ENCODE measurements around the gene ATP10B.

The ATP10B gene

DNA sequence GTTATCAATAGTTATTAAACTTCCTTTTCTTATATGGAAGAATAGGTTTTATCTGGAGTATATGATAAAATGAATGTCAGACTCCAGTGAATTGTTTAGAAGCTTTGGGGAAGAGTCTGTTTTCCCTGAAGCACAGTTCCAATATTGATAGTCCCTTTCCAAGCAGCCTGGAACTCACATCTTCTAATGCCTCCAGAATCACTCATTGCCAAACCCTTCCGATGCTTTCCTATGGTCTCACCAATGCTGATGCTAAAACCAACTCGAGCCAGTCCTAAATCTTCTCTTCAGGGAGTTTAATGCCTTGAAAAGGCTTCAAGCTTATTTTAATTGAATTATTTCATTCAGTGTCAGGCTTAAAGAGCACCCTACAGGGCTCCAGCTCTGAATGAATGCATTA is 309.2 kb downstream of the ATP10B start:
- no peaks in the 10 kb centered on the region for H3K4me1 ChIP-seq (ENCODE audit: control insufficient read depth in 1 of 2, insufficient read depth in 2 of 2, low read length in 2 of 2)

GRCh38 chr5:160542281-160542680 is 309.7 kb downstream of the ATP10B start:
- Histone ChIP-seq H3K27ac (ENCODE audit: low read length) (no peak overlapping the region), H3K36me3 (ENCODE audit: control insufficient read depth in 1 of 2, insufficient read depth in 2 of 2, low read length in 2 of 2) (no peaks in the 10 kb centered on the region), H3K9me3 (ENCODE audit: control insufficient read depth in 1 of 2, low read length in 2 of 2) (no peaks in the 10 kb centered on the region), H3K4me1 (ENCODE audit: control insufficient read depth in 1 of 2, insufficient read depth in 2 of 2, low read length in 2 of 2) (no peaks in the 10 kb centered on the region), H3K27me3 (ENCODE audit: low read depth, low read length) (no peaks in the 10 kb centered on the region), H3K4me3 (ENCODE audit: low read depth in 1 of 2, low read length in 2 of 2) (no peak overlapping the region)

More for the DNA sequence above, 309.2 kb downstream of the ATP10B start:
- Histone ChIP-seq H3K27me3 (ENCODE audit: low read depth, low read length) (no peaks in the 10 kb centered on the region), H3K9me3 (ENCODE audit: control insufficient read depth in 1 of 2, low read length in 2 of 2) (no peaks in the 10 kb centered on the region), H3K4me3 (ENCODE audit: low read depth in 1 of 2, low read length in 2 of 2) (no peak overlapping the region), H3K27ac (ENCODE audit: low read length) (no peak overlapping the region), H3K36me3 (ENCODE audit: control insufficient read depth in 1 of 2, insufficient read depth in 2 of 2, low read length in 2 of 2) (no peaks in the 10 kb centered on the region)

- Histone ChIP-seq H3K27ac (ENCODE audit: low read length) (no peak overlapping the region), H3K9me3 (ENCODE audit: control insufficient read depth in 1 of 2, low read length in 2 of 2) (no peaks in the 10 kb centered on the region), H3K4me1 (ENCODE audit: control insufficient read depth in 1 of 2, insufficient read depth in 2 of 2, low read length in 2 of 2) (no peaks in the 10 kb centered on the region), H3K4me3 (ENCODE audit: low read depth in 1 of 2, low read length in 2 of 2) (no peak overlapping the region), H3K36me3 (ENCODE audit: control insufficient read depth in 1 of 2, insufficient read depth in 2 of 2, low read length in 2 of 2) (no peaks in the 10 kb centered on the region), H3K27me3 (ENCODE audit: low read depth, low read length) (no peaks in the 10 kb centered on the region)
Observed at GRCh38 chr5:160539431-160539830, 312.6 kb downstream of the ATP10B start.

DNA sequence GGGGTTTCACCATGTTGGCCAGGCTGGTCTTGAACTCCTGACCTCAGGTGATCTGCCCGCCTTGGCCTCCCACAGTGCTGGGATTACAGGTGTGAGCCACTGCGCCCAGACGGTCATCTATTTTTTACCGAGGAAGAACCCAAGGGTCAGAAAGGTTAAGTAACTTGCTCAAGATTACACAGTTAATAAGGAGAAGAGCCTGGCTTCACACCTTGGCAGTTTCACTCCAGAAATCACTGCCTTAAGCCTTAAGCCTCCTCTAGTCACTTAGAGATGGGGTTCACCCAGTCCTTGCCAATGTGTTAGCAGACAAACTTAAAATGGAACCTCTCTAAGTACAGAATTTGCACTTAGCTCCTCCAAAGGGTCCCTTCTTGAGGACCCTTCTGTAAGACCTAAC is 314.1 kb downstream of the ATP10B start:
- Histone ChIP-seq H3K27me3 (ENCODE audit: low read depth, low read length) (no peaks in the 10 kb centered on the region), H3K4me1 (ENCODE audit: control insufficient read depth in 1 of 2, insufficient read depth in 2 of 2, low read length in 2 of 2) (no peaks in the 10 kb centered on the region), H3K36me3 (ENCODE audit: control insufficient read depth in 1 of 2, insufficient read depth in 2 of 2, low read length in 2 of 2) (no peaks in the 10 kb centered on the region), H3K27ac (ENCODE audit: low read length) (no peak overlapping the region), H3K9me3 (ENCODE audit: control insufficient read depth in 1 of 2, low read length in 2 of 2) (no peaks in the 10 kb centered on the region), H3K4me3 (ENCODE audit: low read depth in 1 of 2, low read length in 2 of 2) (no peak overlapping the region)

DNA sequence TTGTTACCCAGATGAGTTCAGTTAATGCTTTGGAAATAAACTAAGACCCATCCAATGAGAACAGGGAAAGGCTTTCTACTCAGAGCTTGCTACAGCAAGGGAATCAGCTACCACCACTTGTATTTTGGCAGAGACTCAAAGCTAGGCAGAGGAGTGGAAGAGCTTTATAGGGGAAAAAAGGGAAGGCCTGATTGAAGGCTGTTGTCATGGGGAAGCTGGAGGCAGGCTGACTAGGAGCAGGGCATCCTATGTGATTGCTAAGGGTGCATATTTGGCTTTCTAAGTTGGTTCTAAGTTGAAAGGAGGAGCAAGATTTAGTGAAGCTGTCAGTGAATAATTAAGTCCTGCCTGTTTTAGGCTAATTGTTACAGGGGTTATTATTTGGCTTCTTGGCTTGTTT is 314.9 kb downstream of the ATP10B start:
- Histone ChIP-seq H3K36me3 (ENCODE audit: control insufficient read depth in 1 of 2, insufficient read depth in 2 of 2, low read length in 2 of 2) (no peaks in the 10 kb centered on the region), H3K4me1 (ENCODE audit: control insufficient read depth in 1 of 2, insufficient read depth in 2 of 2, low read length in 2 of 2) (no peaks in the 10 kb centered on the region), H3K9me3 (ENCODE audit: control insufficient read depth in 1 of 2, low read length in 2 of 2) (no peaks in the 10 kb centered on the region), H3K27me3 (ENCODE audit: low read depth, low read length) (no peaks in the 10 kb centered on the region), H3K27ac (ENCODE audit: low read length) (no peak overlapping the region), H3K4me3 (ENCODE audit: low read depth in 1 of 2, low read length in 2 of 2) (no peak overlapping the region)

DNA sequence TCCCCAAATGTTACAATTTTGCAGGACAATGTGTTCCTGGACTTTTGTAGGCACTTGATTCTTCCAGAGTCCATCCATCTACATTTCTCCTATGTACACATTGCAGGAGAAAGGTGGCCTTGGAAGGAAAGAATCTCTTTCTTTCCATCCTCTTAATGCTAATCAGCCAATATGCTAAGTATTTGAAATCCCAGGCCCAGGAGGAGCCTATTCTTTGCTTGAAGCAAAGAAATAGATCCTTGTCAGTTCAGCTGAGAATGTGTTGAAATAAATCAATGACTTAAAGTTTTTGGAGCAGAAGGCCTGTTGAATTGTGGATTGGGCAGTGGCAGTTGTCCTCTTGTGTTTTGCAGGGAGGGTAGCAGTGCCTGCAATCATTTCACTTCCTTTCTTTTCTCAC is 317.1 kb downstream of the ATP10B start:
- no peaks in the 10 kb centered on the region for H3K36me3 ChIP-seq (ENCODE audit: control insufficient read depth in 1 of 2, insufficient read depth in 2 of 2, low read length in 2 of 2)
- H3K4me3 ChIP-seq (ENCODE audit: low read depth in 1 of 2, low read length in 2 of 2), result no peak overlapping the region
- no peaks in the 10 kb centered on the region for H3K9me3 ChIP-seq (ENCODE audit: control insufficient read depth in 1 of 2, low read length in 2 of 2)
- H3K4me1 ChIP-seq (ENCODE audit: control insufficient read depth in 1 of 2, insufficient read depth in 2 of 2, low read length in 2 of 2), result no peaks in the 10 kb centered on the region
- no peak overlapping the region for H3K27ac ChIP-seq (ENCODE audit: low read length)
- H3K27me3 ChIP-seq (ENCODE audit: low read depth, low read length), result no peaks in the 10 kb centered on the region

GRCh38 chr5:160534125-160534524 is 317.9 kb downstream of the ATP10B start:
- Histone ChIP-seq H3K27me3 (ENCODE audit: low read depth, low read length) (no peaks in the 10 kb centered on the region), H3K27ac (ENCODE audit: low read length) (no peak overlapping the region), H3K36me3 (ENCODE audit: control insufficient read depth in 1 of 2, insufficient read depth in 2 of 2, low read length in 2 of 2) (no peaks in the 10 kb centered on the region), H3K4me3 (ENCODE audit: low read depth in 1 of 2, low read length in 2 of 2) (no peak overlapping the region), H3K9me3 (ENCODE audit: control insufficient read depth in 1 of 2, low read length in 2 of 2) (no peaks in the 10 kb centered on the region), H3K4me1 (ENCODE audit: control insufficient read depth in 1 of 2, insufficient read depth in 2 of 2, low read length in 2 of 2) (no peaks in the 10 kb centered on the region)

DNA sequence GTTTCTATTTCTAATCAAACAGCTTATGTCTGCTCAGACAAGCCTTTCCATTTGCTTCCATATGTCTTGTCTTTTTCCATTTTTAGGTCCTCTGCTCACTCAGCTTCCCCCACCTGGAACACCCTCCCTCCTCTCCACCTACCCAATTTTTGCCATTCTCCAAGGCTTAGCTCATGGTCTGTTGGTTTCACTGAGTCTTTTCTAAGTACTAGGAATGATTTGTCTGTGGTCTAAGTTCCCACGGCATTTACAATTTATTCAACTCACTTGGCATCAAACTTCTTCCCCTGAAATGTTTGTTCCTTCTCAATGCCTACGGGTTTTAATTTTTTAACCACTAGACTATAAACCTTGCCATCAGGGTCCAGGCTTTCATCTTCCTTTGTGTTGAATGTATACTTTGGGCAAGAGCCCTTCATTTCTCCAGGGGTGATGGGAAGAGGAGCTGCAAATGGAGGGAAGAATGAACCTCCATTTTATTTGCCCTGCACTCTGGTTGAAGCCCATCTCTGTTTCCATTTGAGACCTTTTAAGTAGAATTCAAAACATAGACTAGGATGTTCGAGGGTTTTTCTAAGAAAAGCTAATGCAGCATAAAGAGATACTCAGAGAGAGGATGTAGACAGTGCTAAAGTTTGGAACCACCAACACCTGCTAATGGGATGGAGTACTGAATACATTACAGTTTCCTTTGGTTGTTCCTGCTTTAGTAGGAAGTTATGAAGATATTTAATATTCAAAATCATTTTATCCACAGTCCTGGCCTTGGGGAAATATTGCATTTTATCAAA is 326.3 kb downstream of the ATP10B start:
- Histone ChIP-seq H3K27me3 (ENCODE audit: low read depth, low read length) (no peaks in the 10 kb centered on the region), H3K4me1 (ENCODE audit: control insufficient read depth in 1 of 2, insufficient read depth in 2 of 2, low read length in 2 of 2) (no peaks in the 10 kb centered on the region), H3K27ac (ENCODE audit: low read length) (no peak overlapping the region), H3K4me3 (ENCODE audit: low read depth in 1 of 2, low read length in 2 of 2) (no peak overlapping the region), H3K36me3 (ENCODE audit: control insufficient read depth in 1 of 2, insufficient read depth in 2 of 2, low read length in 2 of 2) (no peaks in the 10 kb centered on the region), H3K9me3 (ENCODE audit: control insufficient read depth in 1 of 2, low read length in 2 of 2) (no peaks in the 10 kb centered on the region)

DNA sequence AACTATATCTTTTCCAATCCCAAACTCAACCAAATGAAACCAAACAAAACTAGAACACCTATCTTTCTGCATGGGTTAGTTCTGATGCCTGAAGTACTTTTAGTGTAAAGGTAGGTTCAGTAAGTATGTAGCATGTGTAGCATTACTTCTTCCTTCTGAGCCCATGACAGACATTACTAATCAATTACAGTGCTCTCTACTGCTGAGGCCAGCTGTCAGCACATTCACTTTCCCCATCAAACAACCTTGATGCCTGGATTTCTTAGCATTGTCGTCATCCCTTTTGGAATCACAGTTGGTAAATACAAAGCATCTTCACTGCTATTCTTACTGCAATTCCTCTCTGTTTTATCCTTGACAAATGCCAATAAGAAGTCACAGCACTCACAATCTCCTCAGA is 327.2 kb downstream of the ATP10B start:
- H3K4me1 ChIP-seq (ENCODE audit: control insufficient read depth in 1 of 2, insufficient read depth in 2 of 2, low read length in 2 of 2), result no peaks in the 10 kb centered on the region
- H3K36me3 ChIP-seq (ENCODE audit: control insufficient read depth in 1 of 2, insufficient read depth in 2 of 2, low read length in 2 of 2), result no peaks in the 10 kb centered on the region
- no peaks in the 10 kb centered on the region for H3K27me3 ChIP-seq (ENCODE audit: low read depth, low read length)
- no peak overlapping the region for H3K4me3 ChIP-seq (ENCODE audit: low read depth in 1 of 2, low read length in 2 of 2)
- H3K27ac ChIP-seq (ENCODE audit: low read length), result no peak overlapping the region
- no peaks in the 10 kb centered on the region for H3K9me3 ChIP-seq (ENCODE audit: control insufficient read depth in 1 of 2, low read length in 2 of 2)

GRCh38 chr5:160523502-160524163 is 328.4 kb downstream of the ATP10B start:
- Histone ChIP-seq H3K27ac (ENCODE audit: low read length) (no peak overlapping the region), H3K36me3 (ENCODE audit: control insufficient read depth in 1 of 2, insufficient read depth in 2 of 2, low read length in 2 of 2) (no peaks in the 10 kb centered on the region), H3K4me1 (ENCODE audit: control insufficient read depth in 1 of 2, insufficient read depth in 2 of 2, low read length in 2 of 2) (no peaks in the 10 kb centered on the region), H3K27me3 (ENCODE audit: low read depth, low read length) (no peaks in the 10 kb centered on the region), H3K4me3 (ENCODE audit: low read depth in 1 of 2, low read length in 2 of 2) (no peak overlapping the region), H3K9me3 (ENCODE audit: control insufficient read depth in 1 of 2, low read length in 2 of 2) (no peaks in the 10 kb centered on the region)

GRCh38 chr5:160521392-160521663 is 330.7 kb downstream of the ATP10B start:
- H3K4me1 ChIP-seq (ENCODE audit: control insufficient read depth in 1 of 2, insufficient read depth in 2 of 2, low read length in 2 of 2), result no peaks in the 10 kb centered on the region
- H3K9me3 ChIP-seq (ENCODE audit: control insufficient read depth in 1 of 2, low read length in 2 of 2), result no peaks in the 10 kb centered on the region
- H3K36me3 ChIP-seq (ENCODE audit: control insufficient read depth in 1 of 2, insufficient read depth in 2 of 2, low read length in 2 of 2), result no peaks in the 10 kb centered on the region
- H3K27ac ChIP-seq (ENCODE audit: low read length), result no peak overlapping the region
- no peak overlapping the region for H3K4me3 ChIP-seq (ENCODE audit: low read depth in 1 of 2, low read length in 2 of 2)
- H3K27me3 ChIP-seq (ENCODE audit: low read depth, low read length), result no peaks in the 10 kb centered on the region

Measured in muscle layer of duodenum (tissue), 2 donors.